Right lobe of liver (tissue), 6 donors: Measurements from ENCODE around the gene RNF138. TPM values are rescaled to one million over a fixed set of nuclear protein-coding genes. Genes with fewer than 3 reads are reported as not detected.
"Not testable (repeated sequence)": the region's sequence is repeated elsewhere in the genome, so short reads cannot be mapped to it uniquely, and the experiment has no call there.

Source experiments
- ATAC-seq, 4 donors: fragments of 200-7000 bp; cut with Tn5 transposase; one replicate each; pipeline ENCODE4 v1.9.1; 2020; ENCODE audit warnings: mild to moderate bottlenecking in 4 of 4, moderate library complexity in 4 of 4
- DNase-seq, 3 donors: peaks; one replicate each; pipeline ENCODE4 v3.0.0-alpha.2; 2020
- H3K27ac ChIP-seq, 3 donors: fragments of 200-600 bp; one replicate each; pipeline ENCODE4 v1.8.0; 2022
- H3K27me3 ChIP-seq, 2 donors: fragments of 200-600 bp; one replicate each; pipeline ENCODE4 v1.8.0; 2022
- H3K36me3 ChIP-seq, 4 donors: fragments of 200-600 bp; sonication (generic) in 1 of 4; one replicate each; pipeline versions ENCODE4 v1.5.1 to v1.8.0; 2017 to 2022; ENCODE audit warnings: control low read depth in 1 of 4
- H3K4me1 ChIP-seq, 4 donors: fragments of 200-600 bp; sonication (generic) in 1 of 4; one replicate each; pipeline versions ENCODE4 v1.5.1 to v1.8.0; 2017 to 2022; ENCODE audit warnings: control low read depth in 1 of 4
- H3K4me3 ChIP-seq, 3 donors: fragments of 200-600 bp; one replicate each; pipeline ENCODE4 v1.8.0; 2022
- H3K9me3 ChIP-seq, 4 donors: fragments of 200-600 bp; sonication (generic) in 1 of 4; one replicate each; pipeline versions ENCODE4 v1.5.1 to v1.8.0; 2017 to 2022; ENCODE audit warnings: control low read depth in 1 of 4
- CTCF ChIP-seq, 4 donors: fragments of 200-600 bp in 3 of 4; fragments of 450-650 bp in 1 of 4; IDR thresholded peaks; one replicate each; pipeline versions ENCODE4 v1.5.1 to v1.8.0; 2016 to 2022; ENCODE audit warnings: antibody characterized with exemption in 4 of 4, mild to moderate bottlenecking in 2 of 4
- POLR2A ChIP-seq: fragments of 450-650 bp; IDR thresholded peaks from one replicate; pipeline ENCODE4 v1.6.1; 2017; ENCODE audit warnings: antibody characterized with exemption, mild to moderate bottlenecking
- WGBS: methylation state at CpG from one replicate; pipeline ENCODE4 v1.1.6; 2018; ENCODE audit warnings: low coverage, low lambda C conversion rate; ENCODE audit not compliant: insufficient coverage; ENCODE audit errors: missing lambda C conversion rate; 5-methylcytosine and 5-hydroxymethylcytosine counted together
- intact Hi-C, 2 donors: fragments of 100-400 bp; cut with DNase I; formaldehyde crosslinking; loops; one replicate each; pipeline versions ENCODE4 v1.11.2 to v1.14.1; 2022
- total RNA-seq, 6 experiments: library from RNA; depleted of rRNA in 2 of 6; stranded (reverse); fragments of >200 nt in 2 of 6; fragmentation: NEBNext Ultra II Directional in 3 of 6; extraction: Animal tissue kit (Norgen Biotek cat#: 25700) in 3 of 6; gene quantifications; one replicate each; pipeline versions ENCODE4 v1.1.0 to v1.2.4, GENCODE V29; 2016 to 2023
- donor health status: DM: no; HTN: yes; CAD: no.
- donor health status: DM: no; HTN: no; CAD: no.
- donor health status: DM: no; HTN: no; CAD: no.
- donor health status: DM: no; HTN: yes; CAD: no.
- donor health status: DM: no; HTN: yes; CAD: no.

Gene RNF138
- total RNA-seq, 6 experiments from 2014 or later = 9.3 to 17.5 (median 12.7) TPM

- intact Hi-C loops = no loop called here
- TF ChIP-seq POLR2A (no peak), CTCF (IDR thresholded peaks at IDR 0.05) (no peak)
- peaks cover 0 to 6% (median 0%) of the 10 kb centered on the region in 4 donors for H3K4me1 ChIP-seq
- H3K9me3 ChIP-seq = no peaks in the 10 kb centered on the region
- no peak overlapping the region for H3K4me3 ChIP-seq
- ATAC-seq = no peak
- no peaks in the 10 kb centered on the region for H3K27me3 ChIP-seq
- DNase-seq = no peak
- WGBS = 70% methylated on average over 6 of the region's 6 CpGs
- H3K36me3 ChIP-seq = no peaks in the 10 kb centered on the region
- no peak overlapping the region for H3K27ac ChIP-seq
Measured at GRCh38 chr18:32086881-32087280, 4.8 kb upstream of the RNF138 start.

GRCh38 chr18:32090831-32091230, 843 bp upstream of the RNF138 start:
- 95% methylated on average over 11 of the region's 16 CpGs for WGBS

GRCh38 chr18:32091325-32091723, 350 bp upstream of the RNF138 start:
- no peaks in the 10 kb centered on the region for H3K36me3 ChIP-seq
- TF ChIP-seq POLR2A (no peak), CTCF (IDR thresholded peaks at IDR 0.05) (no peak)
- H3K27me3 ChIP-seq = no peaks in the 10 kb centered on the region
- ATAC-seq (no peak), DNase-seq (no peak)
- peak overlapping the region; percentile 58 to 87 (median 83) for H3K4me3 ChIP-seq
- no peaks in the 10 kb centered on the region for H3K9me3 ChIP-seq
- peaks cover 0 to 30% (median 18%) of the 10 kb centered on the region in 4 donors for H3K4me1 ChIP-seq
- WGBS = 41% methylated on average over 7 of the region's 7 CpGs
- H3K27ac ChIP-seq = peak overlapping the region; percentile 98 to 99 (median 98)
- intact Hi-C loops = no loop called here

More at GRCh38 chr18:32090831-32091230, 843 bp upstream of the RNF138 start:
- intact Hi-C loops, H3K9me3 ChIP-seq, H3K4me3 ChIP-seq, H3K36me3 ChIP-seq, H3K27me3 ChIP-seq, DNase-seq, H3K27ac ChIP-seq, ATAC-seq: not testable (repeated sequence)
- H3K4me1 ChIP-seq = peaks cover 0 to 25% (median 13%) of the 10 kb centered on the region in 4 donors

- peak overlapping the region; percentile 83 to 87 (median 83) for H3K4me3 ChIP-seq
- intact Hi-C loops = no loop called here
- DNase-seq (peak; percentile 100), ATAC-seq (peak; percentile 93 to 98 (median 94))
- H3K27me3 ChIP-seq = no peaks in the 10 kb centered on the region
- no peaks in the 10 kb centered on the region for H3K36me3 ChIP-seq
- WGBS = 0% methylated on average over 10 of the region's 77 CpGs
- TF ChIP-seq CTCF (IDR thresholded peaks at IDR 0.05) (no peak), POLR2A (peak; percentile 81)
- peaks cover 0 to 36% (median 20%) of the 10 kb centered on the region in 4 donors for H3K4me1 ChIP-seq
- peak overlapping the region; percentile 98 to 99 (median 98) for H3K27ac ChIP-seq
- no peaks in the 10 kb centered on the region for H3K9me3 ChIP-seq
Measured at GRCh38 chr18:32092422-32093101, 888 bp downstream of the RNF138 start.

- WGBS = under 1% methylated on average over 24 of the region's 32 CpGs
- no peak for TF ChIP-seq CTCF (IDR thresholded peaks at IDR 0.05)
- TF ChIP-seq POLR2A = no peak
- intact Hi-C loops = no loop called here
- peak overlapping the region; percentile 89 to 99 (median 97) for H3K27ac ChIP-seq
- no peaks in the 10 kb centered on the region for H3K27me3 ChIP-seq
- H3K4me1 ChIP-seq = peaks cover 0 to 36% (median 20%) of the 10 kb centered on the region in 4 donors
- DNase-seq = peak in 2 of 3 donors; percentile 57 to 68
- ATAC-seq = peak in 3 of 4 donors; percentile 2 to 5 (median 5)
- no peaks in the 10 kb centered on the region for H3K36me3 ChIP-seq
- no peaks in the 10 kb centered on the region for H3K9me3 ChIP-seq
- H3K4me3 ChIP-seq = peak overlapping the region; percentile 83 to 87 (median 83)
Measured at GRCh38 chr18:32093102-32093511, 1.4 kb downstream of the RNF138 start.
